Right lobe of liver (tissue), 6 donors: ENCODE measurements around the gene RFFL. TPM values are rescaled to one million over a fixed set of nuclear protein-coding genes. Genes with fewer than 3 reads are reported as not detected.

Source experiments
- ATAC-seq, 4 donors: fragments of 200-7000 bp; cut with Tn5 transposase; one replicate each; pipeline ENCODE4 v1.9.1; 2020; ENCODE audit warnings: mild to moderate bottlenecking in 4 of 4, moderate library complexity in 4 of 4
- DNase-seq, 3 donors: peaks; one replicate each; pipeline ENCODE4 v3.0.0-alpha.2; 2020
- H3K27ac ChIP-seq, 3 donors: fragments of 200-600 bp; one replicate each; pipeline ENCODE4 v1.8.0; 2022
- H3K27me3 ChIP-seq, 2 donors: fragments of 200-600 bp; one replicate each; pipeline ENCODE4 v1.8.0; 2022
- H3K36me3 ChIP-seq, 4 donors: fragments of 200-600 bp; sonication (generic) in 1 of 4; one replicate each; pipeline versions ENCODE4 v1.5.1 to v1.8.0; 2017 to 2022; ENCODE audit warnings: control low read depth in 1 of 4
- H3K4me1 ChIP-seq, 4 donors: fragments of 200-600 bp; sonication (generic) in 1 of 4; one replicate each; pipeline versions ENCODE4 v1.5.1 to v1.8.0; 2017 to 2022; ENCODE audit warnings: control low read depth in 1 of 4
- H3K4me3 ChIP-seq, 3 donors: fragments of 200-600 bp; one replicate each; pipeline ENCODE4 v1.8.0; 2022
- H3K9me3 ChIP-seq, 4 donors: fragments of 200-600 bp; sonication (generic) in 1 of 4; one replicate each; pipeline versions ENCODE4 v1.5.1 to v1.8.0; 2017 to 2022; ENCODE audit warnings: control low read depth in 1 of 4
- POLR2A ChIP-seq: fragments of 450-650 bp; IDR thresholded peaks from one replicate; pipeline ENCODE4 v1.6.1; 2017; ENCODE audit warnings: antibody characterized with exemption, mild to moderate bottlenecking
- WGBS: methylation state at CpG from one replicate; pipeline ENCODE4 v1.1.6; 2018; ENCODE audit warnings: low coverage, low lambda C conversion rate; ENCODE audit not compliant: insufficient coverage; ENCODE audit errors: missing lambda C conversion rate; 5-methylcytosine and 5-hydroxymethylcytosine counted together
- intact Hi-C, 2 donors: fragments of 100-400 bp; cut with DNase I; formaldehyde crosslinking; loops; one replicate each; pipeline versions ENCODE4 v1.11.2 to v1.14.1; 2022
- total RNA-seq, 6 experiments: library from RNA; depleted of rRNA in 2 of 6; stranded (reverse); fragments of >200 nt in 2 of 6; fragmentation: NEBNext Ultra II Directional in 3 of 6; extraction: Animal tissue kit (Norgen Biotek cat#: 25700) in 3 of 6; gene quantifications; one replicate each; pipeline versions ENCODE4 v1.1.0 to v1.2.4, GENCODE V29; 2016 to 2023
- TF ChIP-seq, protein P1 (sequence below), 4 donors: fragments of 200-600 bp in 3 of 4; fragments of 450-650 bp in 1 of 4; IDR thresholded peaks; one replicate each; pipeline versions ENCODE4 v1.5.1 to v1.8.0; 2016 to 2022; ENCODE audit warnings: antibody characterized with exemption in 4 of 4, mild to moderate bottlenecking in 2 of 4
- donor health status: DM: no; HTN: yes; CAD: no.
- donor health status: DM: no; HTN: no; CAD: no.
- donor health status: DM: no; HTN: no; CAD: no.
- donor health status: DM: no; HTN: yes; CAD: no.
- donor health status: DM: no; HTN: yes; CAD: no.

Gene RFFL
- total RNA-seq, 6 experiments from 2014 or later = 29.0 to 39.0 (median 34.1) TPM

DNA sequence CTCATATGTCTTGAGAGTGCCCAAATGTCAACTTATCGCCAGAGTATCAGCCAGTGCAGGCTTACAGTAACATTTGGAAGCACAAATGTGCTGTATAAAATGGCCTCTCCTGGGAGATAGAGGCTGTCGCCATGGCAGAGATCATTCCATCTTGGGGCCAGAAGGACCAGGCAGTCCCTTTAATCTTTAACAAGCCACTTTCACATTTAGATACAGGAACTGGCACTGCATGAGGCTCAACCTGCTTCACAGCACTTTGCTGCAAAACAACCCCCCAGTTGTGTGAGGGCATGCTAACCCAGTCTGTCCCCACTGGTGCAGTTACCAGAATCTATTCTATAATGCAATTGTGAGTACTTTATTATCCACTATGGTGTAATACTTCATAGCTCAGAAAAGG is 4.7 kb upstream of the RFFL start:
- Histone ChIP-seq H3K9me3 (no peaks in the 10 kb centered on the region), H3K27ac (no peak overlapping the region), H3K4me3 (no peak overlapping the region), H3K36me3 (no peaks in the 10 kb centered on the region), H3K4me1 (peaks cover 0 to 51% (median 13%) of the 10 kb centered on the region in 4 donors), H3K27me3 (no peaks in the 10 kb centered on the region)
- intact Hi-C loops = no loop called here
- WGBS = 100% methylated on average over 1 of the region's 2 CpGs
- no peak for DNase-seq
- no peak for ATAC-seq
- TF ChIP-seq, protein P1, sequence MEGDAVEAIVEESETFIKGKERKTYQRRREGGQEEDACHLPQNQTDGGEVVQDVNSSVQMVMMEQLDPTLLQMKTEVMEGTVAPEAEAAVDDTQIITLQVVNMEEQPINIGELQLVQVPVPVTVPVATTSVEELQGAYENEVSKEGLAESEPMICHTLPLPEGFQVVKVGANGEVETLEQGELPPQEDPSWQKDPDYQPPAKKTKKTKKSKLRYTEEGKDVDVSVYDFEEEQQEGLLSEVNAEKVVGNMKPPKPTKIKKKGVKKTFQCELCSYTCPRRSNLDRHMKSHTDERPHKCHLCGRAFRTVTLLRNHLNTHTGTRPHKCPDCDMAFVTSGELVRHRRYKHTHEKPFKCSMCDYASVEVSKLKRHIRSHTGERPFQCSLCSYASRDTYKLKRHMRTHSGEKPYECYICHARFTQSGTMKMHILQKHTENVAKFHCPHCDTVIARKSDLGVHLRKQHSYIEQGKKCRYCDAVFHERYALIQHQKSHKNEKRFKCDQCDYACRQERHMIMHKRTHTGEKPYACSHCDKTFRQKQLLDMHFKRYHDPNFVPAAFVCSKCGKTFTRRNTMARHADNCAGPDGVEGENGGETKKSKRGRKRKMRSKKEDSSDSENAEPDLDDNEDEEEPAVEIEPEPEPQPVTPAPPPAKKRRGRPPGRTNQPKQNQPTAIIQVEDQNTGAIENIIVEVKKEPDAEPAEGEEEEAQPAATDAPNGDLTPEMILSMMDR (IDR thresholded peaks at IDR 0.05) = no peak
- TF ChIP-seq POLR2A = no peak

DNA sequence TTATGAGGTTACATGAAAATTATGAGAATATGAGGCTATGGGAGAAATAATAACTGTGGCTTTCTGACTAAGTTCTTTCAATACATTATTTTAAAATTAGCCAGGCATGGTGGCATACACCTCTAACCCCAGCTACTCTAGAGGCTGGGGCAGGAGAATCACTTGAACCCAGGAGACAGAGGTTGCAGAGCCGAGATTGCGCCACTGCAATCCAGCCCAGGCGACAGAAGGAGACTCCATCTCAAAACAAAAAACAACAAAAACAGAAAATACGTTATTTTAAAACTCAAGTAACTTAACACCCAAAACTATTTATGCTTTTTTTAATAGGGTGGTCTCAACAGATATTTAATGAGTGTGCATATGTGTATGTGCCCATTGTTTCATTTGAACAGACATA is 2.4 kb upstream of the RFFL start:
- Histone ChIP-seq H3K9me3 (no peaks in the 10 kb centered on the region), H3K4me1 (peaks cover 0 to 51% (median 13%) of the 10 kb centered on the region in 4 donors), H3K36me3 (no peaks in the 10 kb centered on the region), H3K27me3 (no peaks in the 10 kb centered on the region), H3K4me3 (no peak overlapping the region), H3K27ac (peak overlapping the region in 1 of 3 donors; percentile 36)
- no peak for ATAC-seq
- TF ChIP-seq, protein P1 (IDR thresholded peaks at IDR 0.05) = no peak
- no peak for TF ChIP-seq POLR2A
- intact Hi-C loops = no loop called here
- 81% methylated on average over 4 of the region's 4 CpGs for WGBS
- no peak for DNase-seq

DNA sequence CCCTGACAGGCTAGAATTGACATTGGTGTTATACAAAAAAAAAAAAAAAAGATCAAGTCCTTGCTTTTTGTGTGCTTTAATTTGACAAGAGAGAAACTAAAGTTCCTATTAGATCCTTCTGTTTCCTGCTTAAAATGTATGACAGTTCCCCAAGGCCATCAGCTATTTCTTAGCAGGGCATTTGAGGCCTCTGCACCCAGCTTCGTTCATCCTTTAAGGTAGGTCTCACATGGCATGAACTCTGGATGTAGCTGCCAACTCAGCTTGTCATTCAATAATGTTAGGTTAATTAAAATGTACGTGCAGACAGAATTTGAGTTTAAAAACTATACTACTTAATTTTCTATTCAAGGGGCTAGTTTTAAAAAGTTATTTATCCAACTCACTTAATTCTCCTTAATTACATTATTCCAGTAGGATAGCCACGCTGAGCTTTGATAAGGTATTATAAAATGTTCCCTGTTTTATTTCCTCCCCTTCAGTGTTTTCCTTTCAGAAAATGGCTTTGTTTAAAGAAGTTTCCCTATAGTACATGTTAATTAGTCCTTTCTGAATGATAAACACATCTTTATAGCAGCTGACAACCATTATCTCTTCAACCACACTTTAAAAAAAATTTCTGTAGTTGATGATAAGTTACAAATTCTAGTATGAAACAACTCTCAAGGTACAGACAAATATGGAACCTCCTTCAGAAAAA is 1.2 kb upstream of the RFFL start:
- ATAC-seq (no peak), DNase-seq (no peak)
- H3K4me1 ChIP-seq = peaks cover 0 to 62% (median 13%) of the 10 kb centered on the region in 4 donors
- no peaks in the 10 kb centered on the region for H3K9me3 ChIP-seq
- TF ChIP-seq, protein P1 (IDR thresholded peaks at IDR 0.05) = no peak
- TF ChIP-seq POLR2A = no peak
- no peaks in the 10 kb centered on the region for H3K36me3 ChIP-seq
- 57% methylated on average over 3 of the region's 3 CpGs for WGBS
- no peaks in the 10 kb centered on the region for H3K27me3 ChIP-seq
- H3K27ac ChIP-seq = peak overlapping the region; percentile 71 to 88 (median 80)
- intact Hi-C loops = no loop called here
- H3K4me3 ChIP-seq = no peak overlapping the region

DNA sequence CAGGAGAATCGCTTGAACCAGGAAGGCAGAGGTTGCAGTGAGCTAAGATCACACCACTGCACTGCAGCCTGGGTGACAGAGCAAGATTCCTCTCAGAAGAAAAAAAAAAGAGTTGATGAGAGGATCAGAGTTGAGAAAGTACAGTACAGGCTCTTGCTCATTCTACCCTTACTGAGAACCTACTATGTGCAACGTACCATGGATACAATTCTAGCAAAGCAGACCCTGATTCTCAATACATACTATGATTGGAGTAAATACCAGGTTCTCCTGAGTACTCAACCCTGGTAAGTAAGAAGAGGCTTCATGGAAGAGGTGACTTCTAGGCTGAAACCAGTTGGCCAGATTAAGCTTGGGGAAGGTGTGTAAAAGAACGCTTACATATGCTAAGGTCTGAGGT is 1.2 kb downstream of the RFFL start:
- no peaks in the 10 kb centered on the region for H3K9me3 ChIP-seq
- no peaks in the 10 kb centered on the region for H3K27me3 ChIP-seq
- DNase-seq = no peak
- TF ChIP-seq POLR2A = no peak
- TF ChIP-seq, protein P1 (IDR thresholded peaks at IDR 0.05) = no peak
- no peak for ATAC-seq
- 75% methylated on average over 3 of the region's 3 CpGs for WGBS
- no peaks in the 10 kb centered on the region for H3K36me3 ChIP-seq
- H3K4me1 ChIP-seq = peaks cover 0 to 57% (median 13%) of the 10 kb centered on the region in 4 donors
- H3K4me3 ChIP-seq = peak overlapping the region; percentile 27 to 59 (median 44)
- intact Hi-C loops = no loop called here
- H3K27ac ChIP-seq = peak overlapping the region; percentile 71 to 88 (median 80)
